Caco-2 (cell line): Measurements from ENCODE around the gene AMOTL2. TPM values are rescaled to one million over a fixed set of nuclear protein-coding genes. Genes with fewer than 3 reads are reported as not detected.

Experiments used
- BruUV-seq: library from RNA; stranded (reverse); fragments of 400-500 nt; replicated peaks from 2 replicates; lab custom pipeline; 2021; lab: Mats Ljungman, UMichigan
- CTCF ChIA-PET: fragments of 300-600 bp; sonication (Branson Sonifier 250); formaldehyde crosslinking; loops from one replicate; lab custom pipeline; 2022; ENCODE audit warnings: antibody characterized with exemption; lab: Charles Lee
- POLR2A ChIA-PET: fragments of 300-600 bp; sonication (Branson Sonifier 250); formaldehyde crosslinking; loops from one replicate; lab custom pipeline; 2022; ENCODE audit warnings: antibody characterized with exemption; lab: Charles Lee
- DNase-seq, 2 experiments: peaks; one replicate each; pipeline versions ENCODE4 v3.0.0 to v3.0.0-alpha.2; 2020 to 2022
- H3K27me3 ChIP-seq: replicated peaks from 2 replicates; pipeline ENCODE4 v1.6.0; 2011; ENCODE audit warnings: low read length; ENCODE audit not compliant: control insufficient read depth, insufficient read depth
- H3K36me3 ChIP-seq: 2 replicates; pipeline ENCODE4 v1.5.1; 2011; ENCODE audit warnings: low read length; ENCODE audit not compliant: control insufficient read depth, insufficient read depth
- H3K4me1 ChIP-seq: fragments of 250-450 bp; sonication (Bioruptor Pico); 2 replicates; pipeline ENCODE4 v1.5.1; 2020; ENCODE audit warnings: mild to moderate bottlenecking
- H3K4me3 ChIP-seq: 2 replicates; pipeline ENCODE4 v1.5.1; 2011; ENCODE audit warnings: low read depth, mild to moderate bottlenecking, control low read depth, low read length
- H3K9me3 ChIP-seq: fragments of 250-450 bp; sonication (Bioruptor Pico); 2 replicates; pipeline ENCODE4 v1.5.1; 2020; ENCODE audit warnings: mild to moderate bottlenecking, moderate library complexity
- H3K27ac Mint-ChIP-seq: one replicate; pipeline ENCODE4 v1.8.0; 2022; ENCODE audit warnings: mixed read lengths; ENCODE audit not compliant: unreplicated experiment
- H3K27me3 Mint-ChIP-seq: one replicate; pipeline ENCODE4 v1.8.0; 2022; ENCODE audit warnings: mixed read lengths; ENCODE audit not compliant: insufficient read depth, unreplicated experiment
- H3K36me3 Mint-ChIP-seq: one replicate; pipeline ENCODE4 v1.8.0; 2022; ENCODE audit warnings: mild to moderate bottlenecking, mixed read lengths; ENCODE audit not compliant: insufficient read depth, unreplicated experiment
- H3K4me1 Mint-ChIP-seq: one replicate; pipeline ENCODE4 v1.8.0; 2022; ENCODE audit warnings: low read depth, mixed read lengths; ENCODE audit not compliant: unreplicated experiment
- H3K4me3 Mint-ChIP-seq: one replicate; pipeline ENCODE4 v1.8.0; 2022; ENCODE audit warnings: mild to moderate bottlenecking, moderate library complexity, mixed read lengths; ENCODE audit not compliant: unreplicated experiment
- H3K9me3 Mint-ChIP-seq: one replicate; pipeline ENCODE4 v1.8.0; 2022; ENCODE audit warnings: mixed read lengths; ENCODE audit not compliant: unreplicated experiment
- CTCF ChIP-seq, 2 experiments: fragments of 200-600 bp in 1 of 2; IDR thresholded peaks; 1 replicate in 1 of 2; 2 replicates in 1 of 2; pipeline versions ENCODE4 v1.5.1 to v1.8.0; 2011 to 2022; ENCODE audit warnings: antibody characterized with exemption in 1 of 2, control low read depth in 1 of 2, inconsistent platforms in 1 of 2, low read depth in 1 of 2, low read length in 1 of 2, mild to moderate bottlenecking in 1 of 2, moderate library complexity in 1 of 2; ENCODE audit not compliant: insufficient read depth in 1 of 2, severe bottlenecking in 1 of 2, unreplicated experiment in 1 of 2
- intact Hi-C: fragments of 100-400 bp; cut with micrococcal nuclease; formaldehyde crosslinking; loops from one replicate; pipeline ENCODE4 v1.10.0; 2022; ENCODE audit not compliant: unreplicated experiment
- total RNA-seq: library from RNA; stranded (reverse); gene quantifications from 2 replicates; pipeline ENCODE4 v1.2.3, GENCODE V29; 2022

Gene AMOTL2
- total RNA-seq, 1 experiment from 2014 or later = 271 TPM

GRCh38 chr3:134362221-134362620, 12.0 kb downstream of the AMOTL2 start:
- ChIA-PET CTCF (no interaction called here), POLR2A (interaction anchor here (1.2 kb wide), 1 partner anchor 12 kb away, joined by 4 read pairs; the partner anchor contains the start of gene AMOTL2)
- Mint-ChIP-seq H3K4me1 (peaks cover 51% of the 10 kb centered on the region), H3K27me3 (no peaks in the 10 kb centered on the region), H3K27ac (peak overlapping the region; percentile 82), H3K36me3 (peaks cover 100% of the 10 kb centered on the region), H3K9me3 (no peaks in the 10 kb centered on the region), H3K4me3 (peak overlapping the region; percentile 70)
- no peaks in the 10 kb centered on the region for H3K27me3 ChIP-seq
- peaks cover 30% of the 10 kb centered on the region for H3K36me3 ChIP-seq
- no peak overlapping the region for H3K4me3 ChIP-seq
- no TSS peak for BruUV-seq
- intact Hi-C loops = no loop called here
- TF ChIP-seq CTCF (IDR thresholded peaks at IDR 0.05; ENCODE audit: insufficient read depth in 1 of 2, low read depth in 1 of 2, low read length in 1 of 2, severe bottlenecking in 1 of 2, unreplicated experiment in 1 of 2) = no peak
- peak in 1 of 2 experiments; percentile 15 for DNase-seq
- no peaks in the 10 kb centered on the region for H3K9me3 ChIP-seq
- H3K4me1 ChIP-seq = peaks cover 95% of the 10 kb centered on the region

- intact Hi-C loops = no loop called here
- ChIA-PET CTCF (no interaction called here), POLR2A (no interaction called here)
- no peak overlapping the region for H3K4me3 ChIP-seq
- H3K27me3 Mint-ChIP-seq = no peaks in the 10 kb centered on the region
- no peaks in the 10 kb centered on the region for H3K27me3 ChIP-seq
- peak overlapping the region; percentile 82 for H3K27ac Mint-ChIP-seq
- no peak for TF ChIP-seq CTCF (IDR thresholded peaks at IDR 0.05; ENCODE audit: insufficient read depth in 1 of 2, low read depth in 1 of 2, low read length in 1 of 2, severe bottlenecking in 1 of 2, unreplicated experiment in 1 of 2)
- peak; percentile 21 to 29 for DNase-seq
- H3K4me1 Mint-ChIP-seq = peaks cover 56% of the 10 kb centered on the region
- peak overlapping the region; percentile 70 for H3K4me3 Mint-ChIP-seq
- H3K9me3 ChIP-seq = no peaks in the 10 kb centered on the region
- H3K36me3 ChIP-seq = peaks cover 30% of the 10 kb centered on the region
- H3K4me1 ChIP-seq = peaks cover 95% of the 10 kb centered on the region
- peaks cover 100% of the 10 kb centered on the region for H3K36me3 Mint-ChIP-seq
- H3K9me3 Mint-ChIP-seq = no peaks in the 10 kb centered on the region
- no TSS peak for BruUV-seq
These were observed 12.9 kb downstream of the AMOTL2 start for GRCh38 chr3:134361162-134361835.

GRCh38 chr3:134360046-134360445, 14.2 kb downstream of the AMOTL2 start:
- Histone ChIP-seq H3K36me3 (peaks cover 30% of the 10 kb centered on the region), H3K4me3 (no peak overlapping the region), H3K9me3 (no peaks in the 10 kb centered on the region), H3K4me1 (peaks cover 95% of the 10 kb centered on the region), H3K27me3 (no peaks in the 10 kb centered on the region)
- peaks cover 100% of the 10 kb centered on the region for H3K36me3 Mint-ChIP-seq
- H3K27ac Mint-ChIP-seq = peak overlapping the region; percentile 65
- ChIA-PET CTCF (interaction anchor here (0.6 kb wide), 1 partner anchor 414 kb away, joined by 3 read pairs; no protein-coding TSS in a partner anchor), POLR2A (no interaction called here)
- intact Hi-C loops = no loop called here
- peak in 1 of 2 experiments; percentile 31 for DNase-seq
- peaks cover 55% of the 10 kb centered on the region for H3K4me1 Mint-ChIP-seq
- TF ChIP-seq CTCF (IDR thresholded peaks at IDR 0.05; ENCODE audit: insufficient read depth in 1 of 2, low read depth in 1 of 2, low read length in 1 of 2, severe bottlenecking in 1 of 2, unreplicated experiment in 1 of 2) = no peak
- BruUV-seq = no TSS peak
- peak overlapping the region; percentile 47 for H3K4me3 Mint-ChIP-seq
- H3K9me3 Mint-ChIP-seq = no peaks in the 10 kb centered on the region
- no peaks in the 10 kb centered on the region for H3K27me3 Mint-ChIP-seq
